Parathyroid adenoma (tissue), 2 donors: Measurements from ENCODE around the gene ST6GALNAC4.

ENCODE experiments used
- H2AFZ ChIP-seq: fragments of 300-600 bp; sonication (generic); one replicate; pipeline ENCODE4 v1.7.0; 2017; ENCODE audit warnings: antibody characterized with exemption, mild to moderate bottlenecking
- H3K27ac ChIP-seq: fragments of 300-600 bp; sonication (generic); one replicate; pipeline ENCODE4 v1.7.0; 2017
- H3K27me3 ChIP-seq: fragments of 300-600 bp; sonication (generic); one replicate; pipeline ENCODE4 v1.7.0; 2017; ENCODE audit warnings: low read length; ENCODE audit not compliant: control insufficient read depth, insufficient read depth
- H3K36me3 ChIP-seq: fragments of 300-600 bp; sonication (generic); one replicate; pipeline ENCODE4 v1.7.0; 2017; ENCODE audit warnings: low read length; ENCODE audit not compliant: control insufficient read depth, insufficient read depth
- H3K4me1 ChIP-seq: fragments of 300-600 bp; sonication (generic); one replicate; pipeline ENCODE4 v1.7.0; 2017; ENCODE audit warnings: control low read depth
- H3K4me2 ChIP-seq: fragments of 300-600 bp; sonication (generic); one replicate; pipeline ENCODE4 v1.7.0; 2017; ENCODE audit warnings: low read length
- H3K4me3 ChIP-seq: fragments of 300-600 bp; sonication (generic); one replicate; pipeline ENCODE4 v1.7.0; 2017; ENCODE audit warnings: low read depth, low read length
- H3K79me2 ChIP-seq: fragments of 300-600 bp; sonication (generic); one replicate; pipeline ENCODE4 v1.7.0; 2017; ENCODE audit warnings: control low read depth
- H3K9ac ChIP-seq: fragments of 300-600 bp; sonication (generic); one replicate; pipeline ENCODE4 v1.7.0; 2017; ENCODE audit warnings: mild to moderate bottlenecking
- H3K9me3 ChIP-seq: fragments of 300-600 bp; sonication (generic); one replicate; pipeline ENCODE4 v1.7.0; 2017; ENCODE audit warnings: low read length; ENCODE audit not compliant: control insufficient read depth
- CTCF ChIP-seq: fragments of 300-600 bp; sonication (generic); IDR thresholded peaks from one replicate; pipeline ENCODE4 v1.7.0; 2017; ENCODE audit warnings: antibody characterized with exemption, mild to moderate bottlenecking
- donor health status: primary hyperparathyroidism.

Gene ST6GALNAC4

GRCh38 chr9:127876026-127876763, 40.6 kb downstream of the ST6GALNAC4 start:
- Histone ChIP-seq H3K9me3 (no peaks in the 10 kb centered on the region), H3K9ac (no peak overlapping the region), H3K4me2 (no peak overlapping the region), H3K36me3 (no peaks in the 10 kb centered on the region), H2AFZ (no peak overlapping the region), H3K79me2 (no peaks in the 10 kb centered on the region), H3K27ac (no peak overlapping the region), H3K4me1 (no peaks in the 10 kb centered on the region), H3K4me3 (no peak overlapping the region), H3K27me3 (no peaks in the 10 kb centered on the region)
- TF ChIP-seq CTCF: no peak

- no peak overlapping the region for H3K27ac ChIP-seq
- no peak overlapping the region for H3K4me2 ChIP-seq
- H2AFZ ChIP-seq: no peak overlapping the region
- no peak for TF ChIP-seq CTCF
- H3K27me3 ChIP-seq: no peaks in the 10 kb centered on the region
- H3K4me3 ChIP-seq: no peak overlapping the region
- no peaks in the 10 kb centered on the region for H3K36me3 ChIP-seq
- H3K79me2 ChIP-seq: no peaks in the 10 kb centered on the region
- H3K9ac ChIP-seq: no peak overlapping the region
- no peaks in the 10 kb centered on the region for H3K4me1 ChIP-seq
- no peaks in the 10 kb centered on the region for H3K9me3 ChIP-seq
These were observed 41.4 kb downstream of the ST6GALNAC4 start for GRCh38 chr9:127875306-127875966.

- no peak overlapping the region for H3K4me3 ChIP-seq
- no peak overlapping the region for H3K9ac ChIP-seq
These were observed 42.3 kb downstream of the ST6GALNAC4 start for GRCh38 chr9:127874301-127875221.

GRCh38 chr9:127873886-127874285, 43.0 kb downstream of the ST6GALNAC4 start:
- Histone ChIP-seq H3K4me3 (no peak overlapping the region), H3K9me3 (no peaks in the 10 kb centered on the region), H3K27ac (no peak overlapping the region), H3K4me1 (no peaks in the 10 kb centered on the region), H3K27me3 (no peaks in the 10 kb centered on the region), H3K36me3 (no peaks in the 10 kb centered on the region), H3K9ac (no peak overlapping the region), H2AFZ (no peak overlapping the region), H3K79me2 (no peaks in the 10 kb centered on the region), H3K4me2 (no peak overlapping the region)
- TF ChIP-seq CTCF: no peak

More at GRCh38 chr9:127874301-127875221, 42.3 kb downstream of the ST6GALNAC4 start:
- no peak overlapping the region for H2AFZ ChIP-seq
- no peak overlapping the region for H3K27ac ChIP-seq
- no peak for TF ChIP-seq CTCF
- no peaks in the 10 kb centered on the region for H3K9me3 ChIP-seq
- H3K4me1 ChIP-seq: no peaks in the 10 kb centered on the region
- no peaks in the 10 kb centered on the region for H3K79me2 ChIP-seq
- no peak overlapping the region for H3K4me2 ChIP-seq
- H3K36me3 ChIP-seq: no peaks in the 10 kb centered on the region
- no peaks in the 10 kb centered on the region for H3K27me3 ChIP-seq
